BE2C (cell line): ENCODE data around the gene SAPCD1.

Source experiments
- DNase-seq: peaks from one replicate; pipeline ENCODE4 v3.0.0-alpha.2; 2020
- H3K27me3 ChIP-seq: fragments of 250-450 bp; sonication (Bioruptor Pico); 2 replicates; pipeline ENCODE4 v1.5.1; 2020; ENCODE audit warnings: mild to moderate bottlenecking
- H3K36me3 ChIP-seq: fragments of 250-450 bp; sonication (Bioruptor Pico); 2 replicates; pipeline ENCODE4 v1.5.1; 2020; ENCODE audit warnings: mild to moderate bottlenecking
- H3K4me1 ChIP-seq: fragments of 250-450 bp; sonication (Bioruptor Pico); 2 replicates; pipeline ENCODE4 v1.5.1; 2020
- H3K4me3 ChIP-seq: 2 replicates; pipeline ENCODE4 v1.5.1; 2011; ENCODE audit warnings: low read depth, low read length
- H3K9me3 ChIP-seq: fragments of 250-450 bp; sonication (Bioruptor Pico); 2 replicates; pipeline ENCODE4 v1.5.1; 2020
- TF ChIP-seq, protein P1 (sequence below): IDR thresholded peaks from 2 replicates; pipeline ENCODE4 v1.5.1; 2012; ENCODE audit warnings: mild to moderate bottlenecking, low read depth, low read length

SAPCD1 gene

DNA sequence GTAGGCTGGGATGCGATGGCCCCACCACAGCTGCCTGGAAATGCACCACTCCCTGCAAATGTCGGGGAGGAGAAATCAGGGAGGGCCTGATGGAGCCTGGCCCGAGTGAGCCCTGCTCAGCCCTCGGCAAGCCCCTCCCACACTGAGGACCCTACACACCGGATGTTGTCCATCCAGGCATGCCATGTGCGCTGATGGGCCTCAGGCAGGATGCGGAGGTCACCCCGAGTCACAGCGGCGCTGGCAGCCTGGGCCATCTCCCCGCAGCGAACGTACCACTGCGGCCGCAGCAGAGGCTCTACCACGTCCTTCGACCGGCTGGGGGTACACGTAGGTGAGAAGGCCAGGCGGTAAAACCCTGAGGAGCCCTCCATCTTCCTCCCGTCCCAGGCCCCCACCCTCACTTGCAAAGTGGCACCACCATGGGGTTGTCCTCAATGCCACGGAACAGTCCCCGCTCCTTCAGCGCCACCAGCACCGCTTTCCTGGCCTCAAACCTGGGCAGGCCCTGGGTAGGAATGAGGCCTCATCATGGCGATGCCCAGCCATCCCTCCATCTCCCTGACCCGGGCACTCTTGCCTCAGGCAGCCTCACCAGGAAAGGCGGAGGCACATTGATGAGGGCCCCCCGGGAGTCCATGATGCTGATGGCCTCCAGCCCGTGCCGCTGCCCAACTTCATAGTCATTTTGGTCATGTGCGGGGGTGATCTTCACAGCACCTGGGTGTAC is 19.8 kb downstream of the SAPCD1 start:
- H3K4me1 ChIP-seq = peaks cover 4% of the 10 kb centered on the region
- H3K9me3 ChIP-seq = no peaks in the 10 kb centered on the region
- H3K4me3 ChIP-seq = no peak overlapping the region
- H3K27me3 ChIP-seq = no peaks in the 10 kb centered on the region
- TF ChIP-seq, protein P1, sequence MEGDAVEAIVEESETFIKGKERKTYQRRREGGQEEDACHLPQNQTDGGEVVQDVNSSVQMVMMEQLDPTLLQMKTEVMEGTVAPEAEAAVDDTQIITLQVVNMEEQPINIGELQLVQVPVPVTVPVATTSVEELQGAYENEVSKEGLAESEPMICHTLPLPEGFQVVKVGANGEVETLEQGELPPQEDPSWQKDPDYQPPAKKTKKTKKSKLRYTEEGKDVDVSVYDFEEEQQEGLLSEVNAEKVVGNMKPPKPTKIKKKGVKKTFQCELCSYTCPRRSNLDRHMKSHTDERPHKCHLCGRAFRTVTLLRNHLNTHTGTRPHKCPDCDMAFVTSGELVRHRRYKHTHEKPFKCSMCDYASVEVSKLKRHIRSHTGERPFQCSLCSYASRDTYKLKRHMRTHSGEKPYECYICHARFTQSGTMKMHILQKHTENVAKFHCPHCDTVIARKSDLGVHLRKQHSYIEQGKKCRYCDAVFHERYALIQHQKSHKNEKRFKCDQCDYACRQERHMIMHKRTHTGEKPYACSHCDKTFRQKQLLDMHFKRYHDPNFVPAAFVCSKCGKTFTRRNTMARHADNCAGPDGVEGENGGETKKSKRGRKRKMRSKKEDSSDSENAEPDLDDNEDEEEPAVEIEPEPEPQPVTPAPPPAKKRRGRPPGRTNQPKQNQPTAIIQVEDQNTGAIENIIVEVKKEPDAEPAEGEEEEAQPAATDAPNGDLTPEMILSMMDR = no peak
- peaks cover 83% of the 10 kb centered on the region for H3K36me3 ChIP-seq
- DNase-seq = no peak

GRCh38 chr6:31784098-31784925 is 21.9 kb downstream of the SAPCD1 start:
- Histone ChIP-seq H3K9me3 (no peaks in the 10 kb centered on the region), H3K36me3 (peaks cover 77% of the 10 kb centered on the region), H3K4me1 (no peaks in the 10 kb centered on the region), H3K4me3 (no peak overlapping the region), H3K27me3 (no peaks in the 10 kb centered on the region)
- DNase-seq = no peak
- TF ChIP-seq, protein P1 = no peak

DNA sequence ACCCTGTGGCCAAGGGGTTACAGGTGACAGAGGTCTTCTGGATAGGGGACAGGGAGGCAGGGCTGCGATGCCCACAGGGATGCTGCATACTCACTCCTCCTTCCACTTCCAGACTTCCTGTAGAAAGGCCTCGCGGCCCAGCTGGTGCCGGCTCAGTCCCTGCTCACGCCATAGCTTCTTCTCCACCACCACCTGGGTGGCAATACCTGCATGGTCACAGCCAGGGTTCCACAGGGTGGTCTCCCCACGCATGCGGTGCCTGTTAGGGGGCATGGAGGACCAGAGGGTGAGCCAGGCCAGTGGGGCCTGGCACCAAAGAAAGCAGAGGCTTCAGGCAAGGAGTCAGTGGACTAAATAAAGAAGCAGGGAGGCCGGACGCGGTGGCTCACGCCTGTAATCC is 23.0 kb downstream of the SAPCD1 start:
- Histone ChIP-seq H3K36me3 (peaks cover 75% of the 10 kb centered on the region), H3K4me3 (no peak overlapping the region), H3K27me3 (no peaks in the 10 kb centered on the region), H3K4me1 (no peaks in the 10 kb centered on the region), H3K9me3 (no peaks in the 10 kb centered on the region)
- TF ChIP-seq, protein P1 = no peak
- DNase-seq = no peak

DNA sequence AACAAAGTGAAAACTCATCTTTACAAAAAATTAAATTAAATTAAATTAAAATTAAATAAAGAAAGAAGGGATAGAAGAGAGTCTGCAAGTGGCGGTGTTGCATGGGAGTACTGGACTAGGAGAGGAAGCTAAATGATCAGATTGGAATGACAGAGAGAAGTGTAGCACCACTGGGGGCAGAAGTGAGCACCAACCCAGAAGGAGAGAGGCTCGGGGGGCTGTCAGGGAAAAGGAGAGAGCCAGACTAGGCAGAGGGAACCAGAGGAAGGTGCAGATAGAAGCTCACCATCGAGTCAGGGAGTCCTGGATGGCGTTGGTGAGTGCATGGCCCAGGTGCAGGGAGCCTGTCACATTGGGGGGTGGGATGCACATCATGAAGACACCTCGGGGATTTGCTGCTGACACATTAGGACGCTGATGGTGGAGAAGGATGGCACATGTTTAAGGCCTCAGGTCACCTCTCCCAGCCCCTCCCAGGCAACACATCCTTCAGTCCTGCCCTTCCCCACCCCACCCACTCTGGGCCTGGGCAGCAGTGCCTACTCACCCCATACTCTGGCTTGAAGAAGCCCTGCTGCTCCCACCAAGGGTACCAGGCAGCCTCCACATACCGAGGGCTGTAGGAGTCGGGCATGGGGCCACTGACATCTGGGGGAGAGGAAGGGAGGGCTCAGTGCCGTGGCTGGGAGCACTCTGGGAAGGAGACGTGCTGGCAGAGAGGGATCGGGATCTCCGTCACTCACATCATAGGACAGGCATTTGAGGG is 29.1 kb downstream of the SAPCD1 start:
- no peaks in the 10 kb centered on the region for H3K9me3 ChIP-seq
- H3K27me3 ChIP-seq = no peaks in the 10 kb centered on the region
- no peaks in the 10 kb centered on the region for H3K4me1 ChIP-seq
- H3K4me3 ChIP-seq = no peak overlapping the region
- H3K36me3 ChIP-seq = peaks cover 51% of the 10 kb centered on the region
- TF ChIP-seq, protein P1 = peak; percentile 87
- peak; percentile 81 for DNase-seq

DNA sequence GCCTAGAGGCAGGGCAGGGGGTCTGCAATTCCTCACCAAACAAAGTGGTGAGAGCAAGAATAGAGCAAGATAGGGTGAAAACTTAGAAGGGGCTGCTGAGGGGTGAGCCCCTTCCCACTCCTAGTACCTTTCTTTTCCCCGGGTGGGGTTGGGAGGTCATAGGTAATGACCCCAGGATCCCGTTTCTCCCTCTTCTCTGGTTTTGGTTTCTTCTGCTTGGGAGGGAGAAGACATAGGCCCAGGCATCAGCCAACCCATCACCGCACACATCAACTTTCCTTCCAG is 29.6 kb downstream of the SAPCD1 start:
- TF ChIP-seq, protein P1 = no peak
- H3K4me1 ChIP-seq = no peaks in the 10 kb centered on the region
- H3K9me3 ChIP-seq = no peaks in the 10 kb centered on the region
- H3K27me3 ChIP-seq = no peaks in the 10 kb centered on the region
- no peak for DNase-seq
- no peak overlapping the region for H3K4me3 ChIP-seq
- peaks cover 50% of the 10 kb centered on the region for H3K36me3 ChIP-seq
